NCI-H510A (cell line): ENCODE measurements around the gene LRRC8E.

Source experiments
- DNase-seq: peaks from one replicate; lab custom pipeline; 2025; lab: John Stamatoyannopoulos, UW

The LRRC8E gene

DNA sequence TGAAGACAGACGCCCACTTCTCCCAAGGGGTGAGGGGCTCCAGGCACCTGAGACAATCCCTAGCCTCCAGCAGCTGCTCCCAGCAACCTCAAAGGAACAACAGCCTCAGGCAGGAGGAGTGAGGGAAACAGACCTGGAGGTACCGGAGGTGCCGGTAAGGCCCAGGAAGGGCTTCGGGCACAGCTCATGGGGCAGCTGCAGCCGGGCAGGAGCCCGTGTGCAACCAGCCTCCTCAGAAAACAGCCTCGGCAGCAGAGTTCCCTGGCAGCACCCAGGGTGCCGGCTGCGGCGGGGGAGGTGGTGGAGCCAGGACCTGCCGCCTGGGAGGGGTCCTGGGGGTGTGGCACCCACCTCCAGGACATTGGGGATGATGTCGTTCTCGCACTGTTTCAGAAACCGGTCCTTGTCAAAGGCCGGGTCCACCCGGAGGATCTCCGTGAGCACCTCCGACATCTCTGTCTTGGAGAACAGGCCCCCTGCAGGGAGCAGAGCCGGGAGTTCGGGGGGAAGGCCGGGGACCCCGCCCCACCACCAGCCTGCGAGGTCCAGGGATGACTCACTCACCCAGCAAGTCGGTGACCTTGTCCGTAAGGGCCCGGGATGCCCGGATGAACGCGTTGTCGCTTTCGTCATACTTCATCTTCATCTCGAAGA lies 44.1 kb downstream of the LRRC8E start:
- DNase-seq, result no peak

DNA sequence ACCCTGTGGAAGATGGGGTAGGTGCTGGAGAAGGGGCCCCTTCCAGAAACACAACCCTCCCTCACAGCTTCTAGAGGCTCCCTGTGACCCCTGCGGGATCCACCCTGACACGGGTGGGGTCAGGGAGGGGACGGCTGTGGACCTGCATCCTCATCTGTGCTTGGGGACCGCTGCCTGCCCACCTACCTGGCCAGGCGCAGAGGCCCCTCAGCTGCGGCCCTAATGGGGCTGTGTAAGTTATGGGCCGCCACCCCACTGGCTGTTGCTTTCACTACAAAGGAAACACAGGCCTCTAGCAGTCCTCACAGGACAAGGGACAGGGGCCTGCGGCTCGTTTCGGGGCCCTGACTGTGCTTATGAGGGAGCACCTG lies 44.6 kb downstream of the LRRC8E start:
- DNase-seq, result no peak

DNA sequence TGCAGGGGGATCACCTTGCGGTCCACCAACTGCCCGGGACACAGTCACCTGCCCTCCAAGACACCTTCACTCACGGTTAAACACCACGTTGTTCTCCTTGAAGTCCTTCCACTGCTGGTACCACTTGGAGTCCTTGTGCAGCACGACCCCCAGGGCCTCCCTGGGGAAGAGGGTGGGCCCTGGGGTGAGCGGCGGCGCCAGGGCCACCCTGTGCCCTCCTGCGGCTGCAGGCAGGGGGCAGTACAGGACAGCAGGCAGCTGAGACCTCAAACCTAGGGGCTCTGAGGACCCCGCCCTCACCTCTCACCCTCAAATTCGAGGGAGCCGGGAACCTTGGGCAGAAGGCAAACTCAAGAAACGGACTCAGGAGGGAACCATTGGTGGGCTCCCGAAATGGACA lies 45.1 kb downstream of the LRRC8E start:
- DNase-seq, result no peak

DNA sequence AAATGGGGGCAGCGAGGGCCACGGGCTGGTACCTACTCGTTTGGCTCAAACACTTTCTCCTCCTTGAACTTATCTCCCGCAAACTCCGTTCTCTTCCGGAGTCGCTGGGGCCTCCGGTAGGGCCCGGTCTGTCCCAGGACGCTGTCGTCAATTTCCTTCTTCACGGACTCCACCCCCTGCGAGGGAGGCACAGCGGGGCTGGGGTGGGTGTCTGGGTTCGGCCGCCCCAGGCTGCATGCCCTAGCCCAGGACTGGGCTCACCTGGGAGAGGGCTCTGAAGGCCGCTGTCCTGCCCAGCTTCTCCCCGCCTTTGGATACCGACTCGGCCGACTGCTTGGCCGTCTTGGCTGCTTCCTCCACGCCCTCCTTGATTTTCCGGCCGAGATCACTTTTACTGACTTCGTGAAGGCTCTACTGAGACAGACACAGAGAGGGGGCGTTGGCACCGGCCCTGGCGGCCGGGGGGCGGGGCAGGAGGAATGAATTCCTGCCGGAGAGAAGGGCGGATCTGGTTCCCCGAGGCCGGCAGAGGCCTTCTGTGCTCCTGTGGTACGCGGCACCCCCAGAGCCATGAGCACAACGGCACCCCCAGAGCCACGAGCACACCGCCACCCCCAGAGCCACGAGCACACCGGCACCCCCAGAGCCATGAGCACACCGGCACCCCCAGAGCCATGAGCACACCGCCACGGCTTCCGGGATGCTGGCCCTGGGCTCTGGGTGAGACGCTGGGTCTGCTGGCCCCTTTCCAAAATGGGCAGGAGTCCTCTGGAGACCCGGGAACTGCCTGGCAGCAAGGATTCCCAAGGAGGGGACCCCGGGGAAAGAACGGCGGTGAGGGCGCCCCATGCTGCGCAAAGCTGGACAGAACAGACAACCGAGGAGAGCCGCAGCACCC lies 45.8 kb downstream of the LRRC8E start:
- no peak for DNase-seq

DNA sequence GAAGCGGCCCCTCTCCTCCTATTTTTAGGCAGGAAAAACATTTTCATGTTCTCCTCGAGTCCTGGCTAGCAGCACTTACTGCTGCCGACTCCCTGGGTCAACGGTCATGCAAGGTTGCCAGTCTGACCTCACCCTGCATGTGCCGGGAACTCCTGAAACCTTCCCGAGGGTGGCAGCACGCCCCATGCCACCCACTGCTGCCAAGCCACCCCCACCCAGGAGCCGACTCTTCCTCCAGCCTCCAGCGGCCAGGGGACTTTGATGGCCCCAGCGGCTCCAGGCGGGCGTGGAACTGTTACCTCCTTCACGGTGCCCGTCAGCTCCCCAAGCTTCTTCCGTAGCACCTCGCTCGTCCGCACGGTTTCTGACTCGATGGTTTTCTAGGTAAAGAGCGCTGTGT lies 46.5 kb downstream of the LRRC8E start:
- DNase-seq, result no peak

DNA sequence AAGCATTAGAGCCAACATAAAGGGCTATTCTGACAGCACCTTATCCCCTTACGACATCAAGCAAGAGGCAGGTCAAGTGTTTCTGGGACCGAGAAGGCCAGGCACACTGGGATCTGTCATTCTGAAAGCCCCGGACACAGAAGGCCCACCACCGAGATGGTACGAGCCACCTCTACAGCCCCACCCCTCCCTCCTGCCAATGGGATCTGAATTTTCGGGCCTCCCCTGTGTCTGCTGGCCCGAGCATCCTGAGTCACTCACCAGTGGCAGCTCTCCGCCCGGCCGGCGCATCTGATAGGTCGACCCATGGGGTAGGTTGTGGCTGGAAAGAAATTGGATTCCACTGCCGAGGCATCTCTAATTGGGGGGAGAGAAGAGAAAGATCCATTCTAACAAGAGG lies 52.5 kb downstream of the LRRC8E start:
- DNase-seq, result no peak

DNA sequence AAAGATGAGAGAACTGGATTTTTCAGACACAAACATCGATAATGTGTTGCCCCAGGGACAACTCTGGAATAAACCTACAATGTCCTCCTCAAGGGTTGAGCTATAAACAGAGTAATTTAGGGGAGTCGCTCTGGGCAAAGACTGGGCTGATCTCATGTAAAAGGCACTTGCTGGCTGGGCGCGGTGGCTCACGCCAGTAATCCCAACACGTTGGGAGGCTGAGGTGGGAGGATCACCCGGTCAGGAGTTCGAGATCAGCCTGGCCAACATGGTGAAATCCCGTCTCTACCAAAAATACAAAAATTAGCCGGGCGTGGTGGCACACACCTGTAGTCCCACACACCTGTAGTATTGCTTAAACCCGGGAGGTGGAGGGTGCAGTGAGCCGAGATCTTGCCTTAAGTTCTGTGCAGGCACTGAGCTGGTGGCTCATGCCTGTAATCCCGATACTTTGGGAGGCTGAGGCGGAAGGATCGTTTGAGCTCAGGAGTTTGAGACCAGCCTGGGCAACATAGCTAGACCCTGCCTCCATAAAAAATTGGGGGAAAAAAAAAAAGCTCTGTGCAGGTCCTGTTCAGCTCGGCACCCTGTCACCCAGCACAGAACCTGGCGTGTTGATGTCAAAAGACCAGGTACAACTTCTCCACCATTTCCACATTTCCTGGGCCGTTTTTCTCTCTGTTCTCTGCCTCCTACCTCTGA lies 53.7 kb downstream of the LRRC8E start:
- no peak for DNase-seq

DNA sequence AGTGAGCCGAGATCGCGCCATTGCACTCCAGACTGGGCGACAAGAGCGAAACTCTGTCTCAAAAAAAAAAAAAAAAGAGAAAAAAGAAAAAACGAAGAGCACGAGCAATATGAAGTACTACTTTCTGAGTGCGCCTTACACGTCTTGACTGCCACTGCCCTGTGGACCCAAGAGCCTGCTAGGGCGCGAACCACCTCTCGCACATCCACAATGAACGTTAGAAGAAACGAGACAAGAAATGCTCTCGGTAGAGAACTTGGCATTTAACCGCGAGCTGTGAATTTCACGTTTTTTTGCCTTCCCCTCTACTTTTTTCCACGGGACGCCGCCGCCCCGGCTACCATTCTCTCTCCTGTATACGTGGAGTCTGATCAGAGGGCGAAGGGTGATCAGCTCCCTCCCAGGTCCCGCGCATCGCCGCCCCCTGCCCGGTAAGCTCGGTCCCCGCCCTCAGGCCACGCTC lies 54.7 kb downstream of the LRRC8E start:
- DNase-seq, result no peak

DNA sequence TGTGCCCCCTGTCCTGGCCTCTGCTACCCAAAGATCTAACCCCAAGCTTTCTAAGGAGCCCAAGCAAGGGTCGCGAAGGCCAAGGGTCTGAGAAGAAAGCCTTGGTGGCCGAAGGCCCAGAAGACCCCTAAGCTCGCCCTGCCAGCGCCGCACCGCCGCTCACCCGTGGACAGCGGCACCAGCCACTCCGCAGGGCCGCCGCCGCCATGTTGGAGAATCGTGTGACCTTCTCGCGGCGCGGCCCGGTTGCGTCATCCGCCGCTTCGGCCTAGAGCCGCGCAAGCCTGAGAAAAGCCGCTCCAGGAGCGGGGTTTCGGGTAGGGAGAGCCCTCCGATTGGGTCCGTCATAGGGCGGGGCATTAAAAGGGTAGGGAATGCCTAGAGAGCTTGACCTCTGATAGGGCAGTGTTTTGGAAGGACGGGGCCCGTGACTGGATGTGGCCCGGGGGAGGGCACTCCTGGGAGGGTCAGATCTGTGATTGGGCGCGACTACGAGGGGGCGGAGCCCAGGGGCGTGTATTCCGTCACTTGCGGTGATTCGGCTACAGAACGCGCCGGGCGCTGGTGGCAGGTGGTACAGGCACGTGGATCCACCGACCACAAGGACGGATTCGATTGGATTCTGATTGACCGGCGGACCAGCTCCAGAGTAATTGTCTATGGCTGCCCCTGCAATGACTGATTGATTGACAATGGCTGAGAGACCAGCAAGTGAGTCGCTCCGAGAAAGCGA lies 55.3 kb downstream of the LRRC8E start, which contains the start of gene TIMM44:
TSS of gene TIMM44 (minus strand) at position 223 of the 733 bp plus-strand sequence. CDS start at position 208, 15 bp downstream.
- DNase-seq, result peak; percentile 99

DNA sequence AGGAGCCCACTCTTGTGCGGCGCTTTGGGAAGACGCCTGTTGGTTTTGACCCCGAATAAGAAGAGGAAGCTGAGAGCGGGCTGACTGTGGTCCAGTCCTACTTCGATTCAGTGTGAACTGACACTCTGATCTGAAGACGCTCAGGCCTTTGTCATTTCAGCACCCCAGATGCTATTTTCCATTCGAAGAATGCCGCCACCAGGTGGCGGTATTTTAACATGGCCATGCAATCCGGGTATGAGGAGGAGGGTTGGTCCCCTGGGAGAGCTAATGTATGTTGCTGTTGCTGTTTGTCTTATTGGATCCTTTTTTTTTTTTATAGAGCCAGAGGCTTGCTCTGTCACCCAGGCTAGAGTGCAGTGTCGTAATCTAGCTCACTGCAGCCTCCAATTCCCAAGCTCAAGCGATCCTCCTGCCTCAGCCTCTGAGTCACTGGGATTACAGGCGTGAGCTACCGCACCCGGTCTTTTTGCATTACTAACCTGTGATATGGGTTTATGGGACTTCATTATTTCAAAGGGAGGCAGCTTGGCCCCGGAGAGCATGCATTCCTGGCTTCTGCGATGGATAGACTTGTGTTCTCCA lies 56.0 kb downstream of the LRRC8E start:
- peak; percentile 68 for DNase-seq

DNA sequence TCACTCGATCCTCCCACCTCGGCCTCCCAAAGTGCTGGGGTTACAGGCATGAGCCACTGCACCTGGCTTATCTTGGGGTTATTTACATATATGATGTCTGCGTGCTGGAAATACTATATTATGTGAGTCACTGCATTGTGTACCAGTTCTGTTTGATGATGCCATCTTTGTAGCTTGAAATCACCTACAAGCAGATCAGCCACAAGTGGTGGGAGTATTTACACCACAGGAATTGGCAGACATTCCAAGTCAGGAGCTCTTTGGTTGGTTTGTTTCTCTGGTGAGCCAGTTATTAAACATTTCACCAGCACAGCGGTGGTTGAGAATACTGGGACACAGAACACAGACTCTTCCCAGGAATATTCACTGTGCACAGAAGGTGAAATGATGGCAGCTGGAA lies 59.6 kb downstream of the LRRC8E start:
- no peak for DNase-seq
